HG02840 (cell line): ENCODE measurements around the gene TM4SF4.

ENCODE experiments used
- ATAC-seq: cut with Tn5 transposase; IDR thresholded peaks from one replicate; pipeline ENCODE4 v1.9.1; 2021; ENCODE audit warnings: mild to moderate bottlenecking, moderate library complexity, moderate number of reproducible peaks; ENCODE audit not compliant: unreplicated experiment, low FRiP score

The TM4SF4 gene

DNA sequence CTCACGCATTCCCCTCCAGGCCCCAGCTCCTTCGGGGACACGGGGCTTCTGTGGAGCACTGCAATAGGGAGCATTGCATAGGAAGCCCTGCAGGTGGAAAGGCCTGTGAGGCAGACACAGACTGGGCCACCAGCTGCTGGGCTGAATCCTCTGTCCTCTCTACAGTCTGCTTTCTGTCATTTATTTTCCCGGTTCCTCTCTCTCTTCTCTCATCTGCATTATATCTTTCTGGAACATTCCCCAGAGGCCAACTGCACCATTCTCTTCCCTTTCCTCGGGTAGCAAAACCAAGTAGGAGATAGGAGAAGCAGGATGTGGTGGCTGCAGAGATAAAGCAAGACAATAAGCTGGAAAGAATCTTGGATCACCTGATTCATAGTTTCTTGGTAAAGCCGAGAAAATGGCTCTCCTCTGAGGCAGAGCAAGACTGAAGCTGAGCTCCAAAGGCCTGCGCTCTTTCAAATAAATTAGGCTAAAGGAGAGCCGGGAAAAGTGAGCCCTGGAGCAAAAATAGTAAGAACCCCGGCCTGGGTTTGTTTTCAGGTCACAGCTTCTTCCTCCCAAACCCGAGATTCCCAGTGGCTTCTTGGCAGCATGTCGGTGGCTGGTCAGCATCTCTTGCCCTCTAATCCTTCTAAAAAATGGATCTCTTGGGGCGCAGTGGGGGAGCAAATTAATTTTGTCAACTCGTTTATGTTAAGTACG, 5.3 kb downstream of the TM4SF4 start:
- no peak for ATAC-seq

DNA sequence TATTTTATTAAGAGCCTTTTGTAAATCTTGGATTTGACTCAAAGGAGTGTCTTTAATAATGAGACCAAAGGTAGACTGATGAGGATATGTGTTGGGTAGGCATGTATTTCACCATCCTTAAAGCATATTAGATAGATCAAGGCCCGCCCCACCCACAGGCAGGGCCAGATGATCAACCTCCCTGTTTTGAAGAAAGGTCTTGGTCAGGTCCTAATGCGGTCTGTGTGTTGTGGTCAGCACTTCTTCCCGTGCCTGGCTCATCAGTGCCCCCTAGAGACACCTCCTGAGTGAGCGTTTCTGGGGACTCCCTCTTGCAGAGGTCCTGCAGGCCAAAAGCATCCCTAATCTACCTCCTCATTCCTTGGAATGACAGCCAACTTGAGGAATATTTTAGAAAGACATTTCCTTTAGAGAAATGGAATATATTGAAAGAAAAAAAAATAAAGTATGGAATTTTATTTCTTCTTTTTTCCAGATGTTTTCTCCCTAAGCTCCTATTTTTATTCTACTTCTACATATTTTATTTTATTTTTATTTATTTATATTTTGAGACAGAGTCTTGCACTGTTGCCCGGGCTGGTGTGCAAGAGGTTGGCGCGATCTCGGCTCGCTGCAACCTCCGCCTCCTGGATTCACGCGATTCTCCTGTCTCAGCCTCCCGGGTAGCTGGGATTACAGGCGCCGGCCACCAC, 6.0 kb downstream of the TM4SF4 start:
- ATAC-seq: peak; percentile 88

DNA sequence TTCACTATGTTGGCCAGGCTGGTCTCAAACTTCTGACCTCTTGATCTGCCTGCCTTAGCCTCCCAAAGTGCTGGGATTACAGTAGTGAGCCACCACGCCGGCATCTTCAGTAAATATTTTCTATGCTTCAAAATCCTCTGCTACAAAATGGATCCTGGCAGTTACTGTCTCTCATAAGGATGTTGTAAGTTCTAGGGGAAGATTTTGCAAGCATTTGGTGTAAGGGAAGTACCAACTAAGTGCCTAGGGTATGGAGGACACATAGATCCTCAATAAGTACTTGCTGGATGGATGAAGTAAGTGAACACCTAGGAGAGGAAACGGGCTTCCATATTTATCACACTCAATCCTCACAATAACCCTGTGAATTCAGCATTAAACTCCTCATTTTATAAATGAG, 6.6 kb downstream of the TM4SF4 start:
- no peak for ATAC-seq

DNA sequence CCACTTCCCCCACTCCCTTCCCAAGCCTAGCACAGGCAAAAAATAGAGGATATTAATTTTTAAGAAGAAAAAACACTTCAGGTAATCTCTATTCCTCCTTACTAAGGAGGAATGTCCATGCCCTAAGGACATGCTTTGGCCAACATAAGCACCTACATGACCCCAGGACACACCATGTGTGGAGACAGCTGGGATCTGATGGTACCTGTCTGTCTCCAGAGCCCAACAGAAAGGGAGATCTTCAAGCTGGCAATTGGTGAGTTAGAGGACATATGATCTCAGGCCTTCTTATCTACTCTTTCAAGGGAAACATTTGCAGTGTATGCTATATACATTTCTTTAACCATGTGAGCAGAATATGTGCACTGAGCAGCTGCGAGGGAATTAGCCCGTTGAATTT, 7.0 kb downstream of the TM4SF4 start:
- no peak for ATAC-seq

DNA sequence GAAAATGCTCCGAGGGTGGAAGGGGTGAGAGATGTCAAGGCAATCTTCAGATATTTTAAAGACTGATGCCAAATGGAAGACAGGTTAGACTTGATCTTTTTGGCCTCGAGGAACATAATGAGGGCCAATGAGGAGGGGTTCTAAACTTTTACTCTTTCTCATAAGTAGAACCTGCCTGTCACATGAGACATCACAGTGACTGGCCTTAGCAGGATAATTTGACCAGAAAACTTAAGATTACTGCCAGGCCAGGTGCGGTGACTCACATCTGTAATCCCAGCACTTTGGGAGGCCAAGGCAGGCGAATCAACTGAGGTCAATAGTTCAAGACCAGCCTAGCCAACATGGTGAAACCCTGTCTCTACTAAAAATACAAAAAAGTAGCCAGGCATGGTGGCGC, 12.2 kb downstream of the TM4SF4 start:
- ATAC-seq: no peak

DNA sequence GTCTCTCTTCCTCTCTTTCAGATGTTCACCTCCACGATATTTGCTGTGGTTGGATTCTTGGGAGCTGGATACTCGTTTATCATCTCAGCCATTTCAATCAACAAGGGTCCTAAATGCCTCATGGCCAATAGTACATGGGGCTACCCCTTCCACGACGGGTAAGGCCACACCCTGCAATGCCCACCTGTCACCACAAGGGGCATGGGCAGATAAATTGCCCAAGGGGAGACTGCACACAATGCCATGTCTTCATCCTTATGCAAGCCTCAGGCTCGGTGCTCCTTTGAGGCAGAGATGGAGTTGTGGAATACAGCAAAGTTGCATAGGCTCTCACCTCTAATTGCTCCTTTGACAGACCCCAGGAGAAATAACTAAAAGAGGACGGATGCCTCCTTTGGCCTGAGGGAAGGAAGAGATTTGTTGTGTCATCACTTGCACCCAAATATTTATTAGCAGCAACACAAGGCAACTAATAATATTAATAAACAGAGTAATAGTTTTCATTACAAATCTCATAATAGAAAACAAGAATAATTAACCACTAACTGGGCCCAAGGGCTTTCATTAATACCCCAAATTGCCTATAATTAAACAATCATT, 13.2 kb downstream of the TM4SF4 start:
- no peak for ATAC-seq

DNA sequence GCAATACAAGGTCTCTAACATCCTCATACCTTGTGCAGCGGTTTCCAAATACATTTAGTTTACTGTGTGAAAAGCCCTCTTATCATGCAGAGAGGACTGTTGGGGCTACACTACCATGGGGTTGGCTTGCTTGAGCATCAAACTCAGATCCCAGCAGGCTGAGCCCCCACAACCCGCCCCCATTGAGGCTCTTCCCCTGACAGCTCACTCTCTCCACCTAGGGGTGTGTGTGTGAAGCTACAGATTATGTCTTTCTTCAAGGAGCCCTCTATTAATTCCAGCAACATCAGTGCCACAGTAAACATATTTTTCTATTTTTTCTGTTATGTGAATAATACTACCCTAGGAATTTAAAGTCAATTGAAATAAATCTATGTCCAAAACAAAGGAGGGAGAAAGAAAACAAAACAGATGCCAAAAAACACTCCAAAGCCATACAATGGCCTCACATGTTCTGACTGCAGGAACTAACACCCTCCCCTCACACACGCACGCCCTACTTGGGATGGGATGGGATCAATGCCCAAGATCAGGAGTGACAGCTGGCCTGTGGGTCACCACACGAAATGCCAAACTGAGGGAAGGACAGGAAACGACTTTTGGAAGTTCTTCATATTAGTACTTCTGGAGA, 14.7 kb downstream of the TM4SF4 start:
- no peak for ATAC-seq

DNA sequence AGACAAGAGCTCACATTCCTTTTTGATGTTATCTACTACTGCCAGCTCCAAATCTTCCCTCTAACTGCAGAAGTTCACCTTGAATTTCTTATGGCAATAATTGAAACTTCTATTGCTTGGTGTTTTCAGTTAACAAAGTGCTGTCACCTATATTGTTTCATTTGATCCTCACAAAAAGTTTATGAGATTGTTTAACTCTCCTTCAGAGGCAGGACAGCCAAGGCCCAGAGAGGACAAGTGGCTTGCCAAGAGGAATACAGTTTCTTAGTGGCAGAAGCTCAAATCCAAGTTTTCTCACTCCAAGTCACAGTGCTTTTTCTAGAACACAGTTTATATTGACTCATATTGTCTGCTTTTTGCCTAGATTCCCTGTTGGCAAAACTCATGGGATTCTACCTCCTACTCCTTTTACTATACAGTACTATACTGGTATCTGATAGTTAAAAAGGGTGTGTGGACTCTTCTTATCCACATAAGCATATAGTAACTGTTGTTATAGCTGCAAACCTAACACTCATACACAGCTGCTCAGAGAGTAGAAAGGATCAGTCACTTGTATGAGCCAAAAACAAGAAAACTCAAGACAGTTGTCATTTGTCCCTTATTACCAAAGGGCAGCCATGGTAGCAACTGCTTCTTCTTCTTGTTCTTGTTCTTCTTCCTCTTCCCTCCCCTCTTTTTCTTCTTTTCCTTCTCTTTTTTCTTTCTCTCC, 15.9 kb downstream of the TM4SF4 start:
- no peak for ATAC-seq

DNA sequence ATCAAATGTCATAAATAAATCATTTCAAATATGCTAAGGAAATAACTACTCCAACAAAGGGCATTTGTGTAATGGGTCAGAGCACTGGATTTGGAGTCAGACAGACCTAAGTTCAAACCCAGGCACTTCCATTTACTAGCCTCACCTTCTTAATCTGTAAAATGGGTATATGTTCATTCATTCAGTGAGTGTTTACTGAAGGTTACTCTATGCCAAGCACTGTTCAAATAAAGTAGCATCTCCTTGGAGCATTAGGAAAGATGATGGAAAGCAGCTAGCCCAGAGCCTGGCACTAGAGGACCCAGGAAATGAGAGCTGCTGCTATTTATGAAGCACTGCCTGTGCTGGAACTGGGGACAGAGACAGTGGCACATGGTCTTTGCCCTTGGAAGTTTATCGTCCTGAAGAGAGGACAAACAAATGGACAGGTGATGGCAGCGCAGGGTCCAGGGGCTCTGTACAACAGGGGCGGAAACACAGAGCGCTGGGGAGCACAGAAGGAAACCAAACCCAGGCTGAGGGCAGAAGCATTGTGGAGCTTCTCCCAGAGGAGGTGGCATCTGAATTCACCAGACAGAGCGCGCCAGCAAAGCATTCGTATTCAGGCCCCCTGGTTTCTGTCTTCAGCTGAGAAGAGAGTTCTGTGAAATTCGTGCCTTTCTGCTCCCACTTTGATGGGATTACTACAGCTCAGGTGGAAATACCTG, 19.0 kb downstream of the TM4SF4 start:
- no peak for ATAC-seq

DNA sequence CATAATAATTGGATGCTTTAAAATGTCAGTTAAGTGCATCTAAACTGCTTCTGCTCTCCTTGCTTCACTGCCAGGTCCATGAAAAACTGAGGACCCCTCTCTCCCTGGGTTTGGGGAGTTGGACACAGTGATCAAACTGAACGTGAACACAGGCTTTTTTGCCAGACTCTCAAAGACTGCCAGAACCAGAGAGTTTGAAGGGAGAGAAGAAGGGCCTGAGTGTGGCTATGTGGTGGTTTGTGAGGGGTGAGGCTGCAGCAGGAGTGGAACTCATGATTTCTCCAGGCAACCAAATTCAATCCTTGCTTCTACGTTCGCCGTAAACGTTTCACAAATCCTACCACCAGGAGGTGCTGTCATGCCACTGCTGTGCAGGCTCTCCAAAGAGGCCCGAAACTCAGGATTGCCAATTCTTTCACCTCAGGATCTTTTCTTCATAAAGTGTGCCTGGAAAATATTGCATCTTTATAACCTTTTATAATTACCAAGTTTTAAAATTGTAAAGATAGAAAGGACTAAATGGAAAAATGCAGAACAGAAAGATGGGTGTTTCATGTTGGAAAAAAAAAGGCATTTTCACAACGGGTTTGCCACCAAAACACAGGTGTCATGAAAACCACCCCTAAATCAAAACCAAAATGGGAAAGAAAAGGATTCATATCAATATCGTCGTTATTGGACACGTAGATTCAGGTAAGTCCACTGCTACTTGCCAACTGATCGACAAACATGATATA, 19.7 kb downstream of the TM4SF4 start:
- no peak for ATAC-seq

DNA sequence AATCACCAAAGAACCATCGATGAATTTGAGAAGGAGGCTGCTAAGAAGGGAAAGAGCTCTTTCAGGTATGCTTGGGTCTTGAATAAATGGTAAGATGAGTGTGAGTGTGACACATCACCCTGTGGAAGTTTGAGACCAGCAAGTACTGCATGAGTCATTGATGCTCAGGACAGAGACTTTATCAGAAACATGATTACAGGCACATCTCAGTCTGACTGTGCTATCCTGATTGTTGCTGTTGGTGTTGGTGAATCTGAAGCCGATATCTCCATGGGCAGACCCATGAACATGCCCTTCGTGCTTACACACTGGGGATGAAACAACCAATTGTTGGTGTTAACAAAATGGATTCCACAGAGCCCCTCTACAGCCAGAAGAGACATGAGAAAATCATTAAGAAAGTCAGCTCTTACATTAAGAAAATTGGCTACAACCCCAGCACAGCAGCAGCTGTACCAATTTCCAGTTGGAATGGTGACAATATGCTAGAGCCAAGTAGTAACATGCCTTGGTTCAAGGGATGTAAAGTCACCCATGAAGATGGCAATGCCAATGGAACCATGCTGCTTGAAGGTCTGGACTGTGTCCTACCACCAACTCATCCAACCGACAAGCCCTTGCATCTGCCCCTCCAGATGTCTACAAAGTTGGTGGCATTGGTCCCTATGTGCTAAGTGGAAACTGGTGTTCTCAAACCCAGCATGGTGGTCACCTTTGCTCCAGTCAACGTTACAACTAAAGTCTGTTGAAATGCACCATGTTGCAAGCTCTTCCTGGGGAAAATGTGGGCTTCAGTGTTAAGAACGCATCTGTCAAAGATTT, 20.5 kb downstream of the TM4SF4 start:
- no peak for ATAC-seq

DNA sequence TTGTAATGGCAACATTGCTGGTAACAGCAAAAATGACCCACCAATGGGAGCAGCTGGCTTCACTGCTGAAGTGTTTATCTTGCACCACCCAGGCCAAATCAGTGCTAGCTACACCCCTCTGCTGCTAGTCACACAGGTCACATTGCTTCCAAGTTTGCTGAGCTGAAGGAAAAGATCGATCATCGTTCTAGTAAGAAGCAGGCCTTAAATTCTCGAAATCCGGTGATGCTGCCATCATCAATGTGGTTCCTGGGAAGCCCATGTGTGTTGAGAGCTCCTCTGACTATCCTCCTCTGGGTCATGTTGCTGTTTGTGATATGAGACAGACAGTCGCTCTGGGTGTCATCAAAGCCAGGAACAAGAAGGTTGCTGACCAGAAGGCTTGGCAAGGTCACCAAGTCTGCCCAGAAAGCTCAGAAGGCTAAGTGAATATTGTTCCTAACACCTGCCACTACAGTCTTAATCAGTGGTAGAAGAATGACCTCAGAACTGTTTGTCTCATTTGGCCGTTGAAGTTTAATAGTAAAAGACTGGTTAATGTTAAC, 21.2 kb downstream of the TM4SF4 start:
- no peak for ATAC-seq

DNA sequence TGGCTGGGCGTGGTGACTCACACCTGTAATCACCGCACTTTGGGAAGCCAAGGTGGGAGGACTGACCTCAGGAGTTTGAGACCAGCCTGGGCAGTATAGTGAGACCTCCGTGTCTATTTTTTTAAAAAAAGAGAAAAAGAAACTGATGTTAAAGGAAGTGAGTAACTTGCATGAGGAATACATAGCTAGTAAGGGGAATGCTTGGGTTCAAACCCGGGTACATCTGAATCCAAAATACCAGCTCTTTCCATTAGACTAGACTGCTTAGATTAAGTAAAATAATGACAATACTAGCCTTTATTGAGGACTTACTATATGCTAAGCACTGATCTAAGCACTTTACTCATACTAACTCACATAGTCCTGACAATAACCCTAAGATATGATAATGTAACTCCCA, 22.4 kb downstream of the TM4SF4 start:
- no peak for ATAC-seq

DNA sequence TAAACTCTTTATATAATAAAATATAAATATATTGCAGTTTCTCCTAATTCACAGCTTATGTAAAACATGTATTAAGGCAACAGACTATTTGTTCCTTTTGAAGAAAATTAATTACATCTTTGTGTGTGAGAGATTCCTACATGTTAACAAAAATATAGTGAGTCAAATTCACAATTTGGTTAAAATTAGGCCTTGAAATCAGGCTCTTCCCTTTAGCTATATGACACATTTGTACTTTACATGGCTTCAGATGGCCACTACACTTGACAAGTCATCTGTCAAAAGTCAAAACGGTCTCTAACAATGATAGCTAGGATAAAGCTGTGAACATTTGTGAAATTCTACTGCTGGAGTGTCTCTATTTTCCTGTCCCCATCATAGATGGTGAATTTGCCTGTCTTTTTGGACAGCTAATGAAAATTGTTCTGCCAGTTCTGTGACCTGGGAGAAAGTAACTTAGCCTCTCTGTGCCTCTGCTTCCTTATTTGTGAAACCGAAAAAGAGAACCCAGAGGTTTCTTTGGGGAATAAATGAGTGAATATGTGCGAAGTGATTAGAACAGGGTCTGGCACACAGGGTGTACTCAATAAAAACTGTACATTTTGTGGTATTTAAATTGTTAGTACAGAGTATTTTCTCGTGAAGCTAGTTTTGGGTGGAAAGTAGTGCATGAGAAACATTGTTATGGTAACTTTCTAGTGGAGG, 23.6 kb downstream of the TM4SF4 start:
- no peak for ATAC-seq

DNA sequence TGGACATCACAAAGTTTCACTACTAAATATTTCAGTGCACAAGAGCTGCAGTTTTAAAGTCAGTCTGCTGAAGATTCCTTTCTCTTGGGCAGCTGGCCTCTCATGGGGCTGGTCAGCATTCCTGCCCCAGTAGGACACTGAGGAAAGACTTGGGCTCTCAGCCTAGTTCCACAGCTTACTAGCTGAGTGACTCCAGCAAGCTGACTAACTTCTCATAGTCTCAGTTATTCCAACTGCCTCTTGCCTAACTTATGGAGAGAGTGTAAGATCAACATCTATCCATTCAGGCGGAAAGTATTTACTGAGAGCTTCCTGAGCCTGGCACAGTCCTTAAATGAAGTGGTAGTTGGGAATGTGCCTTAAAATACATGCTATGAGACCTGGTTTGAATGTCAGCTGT, 27.0 kb downstream of the TM4SF4 start:
- ATAC-seq: no peak

DNA sequence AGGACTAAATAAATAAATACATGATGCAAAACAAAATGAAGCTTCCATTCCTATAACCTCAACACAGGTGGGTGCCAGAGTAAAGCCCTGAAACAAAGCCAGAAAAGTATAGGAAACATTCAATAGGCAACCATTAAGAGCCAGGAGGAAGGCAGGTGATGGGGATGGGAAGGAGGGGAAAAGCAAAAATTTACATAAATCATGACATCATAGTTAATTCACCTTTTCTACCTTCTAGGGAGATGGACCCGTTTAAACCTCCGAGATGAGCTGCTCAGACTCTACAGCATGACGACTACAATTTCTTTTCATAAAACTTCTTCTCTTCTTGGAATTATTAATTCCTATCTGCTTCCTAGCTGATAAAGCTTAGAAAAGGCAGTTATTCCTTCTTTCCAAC, 27.9 kb downstream of the TM4SF4 start:
- ATAC-seq: no peak

DNA sequence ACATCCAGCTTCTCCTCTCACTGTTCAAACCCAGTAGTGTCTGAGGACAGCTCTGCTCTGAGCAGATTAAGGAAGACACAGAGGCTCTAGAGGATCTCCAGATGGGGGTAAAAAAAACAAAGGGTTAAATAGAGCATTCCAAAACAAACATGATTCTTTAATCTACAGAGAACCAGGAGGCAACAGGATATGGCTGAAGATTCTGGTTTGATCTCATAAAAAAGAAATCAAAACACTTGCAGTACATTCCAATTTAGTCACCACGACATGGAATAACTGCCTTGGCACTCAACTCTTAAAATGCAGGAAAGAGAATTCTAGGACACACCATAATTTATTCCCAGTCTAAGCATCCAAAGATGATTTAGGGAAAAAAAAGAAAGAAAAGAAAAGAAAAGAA, 32.0 kb downstream of the TM4SF4 start:
- ATAC-seq: no peak

DNA sequence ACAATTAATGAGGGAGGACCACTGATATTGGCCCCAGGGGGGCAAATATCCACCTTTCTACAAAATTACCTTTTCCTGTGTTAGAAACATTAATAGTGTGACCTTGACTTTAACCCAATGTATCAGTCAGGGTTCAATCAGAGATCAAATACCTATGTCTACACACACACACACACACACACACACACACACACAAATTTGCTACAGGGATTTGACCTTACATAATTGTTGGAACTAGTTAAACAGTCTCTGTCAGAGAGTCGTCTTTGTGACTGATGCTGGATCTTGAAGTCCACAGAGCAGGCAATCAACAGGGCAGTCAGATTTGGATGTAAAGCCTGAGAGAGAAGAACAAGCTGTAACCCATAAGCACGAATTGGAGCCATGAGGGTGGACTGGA, 32.5 kb downstream of the TM4SF4 start:
- ATAC-seq: no peak
